ENCODE data around the gene MAPKAP1. TPM values are rescaled to one million over a fixed set of nuclear protein-coding genes. Genes with fewer than 3 reads are reported as not detected.
A peak's percentile ranks its signal among the peaks of the same experiment; 100 is the strongest.
"Not testable (repeated sequence)": the region's sequence is repeated elsewhere in the genome, so short reads cannot be mapped to it uniquely, and the experiment has no call there.

The MAPKAP1 gene
- total and polyA plus RNA-seq, 2 of the 13 experiments (the other 11 are each of a cell fraction or from before 2014, with no cell fraction given), result 45.0 to 64.3 TPM

DNA sequence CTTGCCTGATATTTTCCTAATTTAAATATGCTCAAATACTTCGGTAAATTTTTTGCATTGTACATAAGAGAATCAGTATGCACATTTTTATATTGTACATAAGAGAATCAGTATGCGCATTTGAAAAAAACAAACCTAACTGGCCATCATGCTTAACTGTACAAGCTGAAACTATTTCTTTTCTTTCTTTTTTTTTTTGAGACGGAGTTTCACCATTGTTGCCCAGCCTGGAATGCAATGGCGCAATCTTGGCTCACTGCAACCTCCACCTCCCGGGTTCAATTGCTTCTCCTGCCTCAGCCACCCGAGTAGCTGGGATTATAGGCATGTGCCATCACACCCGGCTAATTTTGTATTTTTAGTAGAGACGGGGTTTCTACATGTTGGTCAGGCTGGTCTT, 11.5 kb downstream of the MAPKAP1 start:
- H3K4me2 ChIP-seq (ENCODE audit: low read depth, low read length); intact Hi-C loops (cut with micrococcal nuclease; ENCODE audit: unreplicated experiment); H3K27me3 ChIP-seq (ENCODE audit: control insufficient read depth in 1 of 2, insufficient read depth in 2 of 2, low read length in 2 of 2); BruUV-seq (replicated peaks); CTCF ChIA-PET (ENCODE audit: low intra/inter-chr PET ratio, low total read pairs); in situ Hi-C loops (cut with HindIII; ENCODE audit: extremely low pct_ligation_motif_present, low pct_unique_long_range_greater_than_20kb); H3K4me3 ChIP-seq (replicated peaks in 1 of 3; ENCODE audit: insufficient read depth in 1 of 3, low read depth in 2 of 3, low read length in 3 of 3); H3K9me3 ChIP-seq (ENCODE audit: low read length); H3K36me3 ChIP-seq (replicated peaks in 1 of 2; ENCODE audit: control insufficient read depth in 1 of 2, insufficient read depth in 2 of 2, low read length in 2 of 2); H2AFZ ChIP-seq (ENCODE audit: low read length); H3K9ac ChIP-seq (ENCODE audit: insufficient read depth, low read depth, low read length); H4K20me1 ChIP-seq (ENCODE audit: insufficient read depth, low read length); FAIRE-seq; ATAC-seq; H3K27ac ChIP-seq (ENCODE audit: extremely low read length, insufficient read depth, low read length); TF ChIP-seq SOX13, SOX6 (IDR thresholded peaks at IDR 0.05): not testable (repeated sequence)
- 71% methylated on average over 8 of the region's 8 CpGs for WGBS (ENCODE audit: low lambda C conversion rate)
- Histone ChIP-seq H3K79me2 (ENCODE audit: insufficient read depth, low read length) (peaks cover 17% of the 10 kb centered on the region), H3K4me1 (ENCODE audit: insufficient read depth, low read length) (peaks cover 20% of the 10 kb centered on the region)
- POLR2A ChIA-PET, result interaction anchor here (3.4 kb wide), 1 partner anchor 11 kb away, joined by 16 read pairs; the partner anchor contains the start of gene MAPKAP1
- peak; percentile 12 for DNase-seq (ENCODE audit: low spot score)
- TF ChIP-seq SOX13 (CRISPR knock-in tag; conservative IDR thresholded peaks at IDR 0.05 in 1 of 2, IDR thresholded peaks at IDR 0.05 in 1 of 2) (peak in 1 of 2 experiments; percentile 58; a peak in 2 of 4 replicates), CEBPB (IDR thresholded peaks at IDR 0.05; ENCODE audit: borderline replicate concordance, low read depth, low read length) (peak; percentile 76), TEAD3 (CRISPR knock-in tag; optimal IDR thresholded peaks at IDR 0.05; ENCODE audit: borderline replicate concordance) (peak; percentile 82), SOX6 (CRISPR knock-in tag; IDR thresholded peaks at IDR 0.05) (peak; percentile 38; the same call in 1 of the 2 replicates), CEBPG (CRISPR knock-in tag; IDR thresholded peaks at IDR 0.05) (peak; percentile 77)
- TF ChIP-seq, protein P1, sequence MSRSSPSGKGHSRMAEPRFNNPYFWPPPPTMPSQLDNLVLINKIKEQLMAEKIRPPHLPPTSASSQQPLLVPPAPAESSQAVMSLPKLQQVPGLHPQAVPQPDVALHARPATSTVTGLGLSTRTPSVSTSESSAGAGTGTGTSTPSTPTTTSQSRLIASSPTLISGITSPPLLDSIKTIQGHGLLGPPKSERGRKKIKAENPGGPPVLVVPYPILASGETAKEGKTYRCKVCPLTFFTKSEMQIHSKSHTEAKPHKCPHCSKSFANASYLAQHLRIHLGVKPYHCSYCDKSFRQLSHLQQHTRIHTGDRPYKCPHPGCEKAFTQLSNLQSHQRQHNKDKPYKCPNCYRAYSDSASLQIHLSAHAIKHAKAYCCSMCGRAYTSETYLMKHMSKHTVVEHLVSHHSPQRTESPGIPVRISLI (CRISPR knock-in tag; IDR thresholded peaks at IDR 0.05; ENCODE audit: borderline replicate concordance), result peak; percentile 18; the same call in 1 of the 2 replicates

- H3K9ac ChIP-seq (ENCODE audit: insufficient read depth, low read depth, low read length), result no peak overlapping the region
- H3K4me3 ChIP-seq (replicated peaks in 1 of 3; ENCODE audit: insufficient read depth in 1 of 3, low read depth in 2 of 3, low read length in 3 of 3), result no peak overlapping the region
- no peak overlapping the region for H2AFZ ChIP-seq (ENCODE audit: low read length)
- BruUV-seq (replicated peaks), result no TSS peak
- no peaks in the 10 kb centered on the region for H3K9me3 ChIP-seq (ENCODE audit: low read length)
- TF ChIP-seq TEAD3 (CRISPR knock-in tag; optimal IDR thresholded peaks at IDR 0.05; ENCODE audit: borderline replicate concordance) (peak; percentile 11), SPEN (CRISPR knock-in tag; IDR thresholded peaks at IDR 0.05; ENCODE audit: low read depth) (no peak)
- FAIRE-seq, result no peak
- peak; percentile 51; the same call in 2 of the 3 replicates for ATAC-seq
- ChIA-PET POLR2A (interaction anchor here (3.4 kb wide), 1 partner anchor 13 kb away, joined by 16 read pairs; the partner anchor contains the start of gene MAPKAP1), CTCF (ENCODE audit: low intra/inter-chr PET ratio, low total read pairs) (no interaction called here)
- no peak overlapping the region for H3K4me2 ChIP-seq (ENCODE audit: low read depth, low read length)
- H3K36me3 ChIP-seq (replicated peaks in 1 of 2; ENCODE audit: control insufficient read depth in 1 of 2, insufficient read depth in 2 of 2, low read length in 2 of 2), result no peaks in the 10 kb centered on the region
- DNase-seq (ENCODE audit: low spot score), result peak; percentile 74
- intact Hi-C loops (cut with micrococcal nuclease; ENCODE audit: unreplicated experiment), result no loop called here
- in situ Hi-C loops (cut with HindIII; ENCODE audit: extremely low pct_ligation_motif_present, low pct_unique_long_range_greater_than_20kb), result no loop called here
- peaks cover 2% of the 10 kb centered on the region; the same call in 1 of the 2 replicates for H4K20me1 ChIP-seq (ENCODE audit: insufficient read depth, low read length)
- peaks cover 12% of the 10 kb centered on the region for H3K79me2 ChIP-seq (ENCODE audit: insufficient read depth, low read length)
- no peaks in the 10 kb centered on the region for H3K27me3 ChIP-seq (ENCODE audit: control insufficient read depth in 1 of 2, insufficient read depth in 2 of 2, low read length in 2 of 2)
- peaks cover 30% of the 10 kb centered on the region for H3K4me1 ChIP-seq (ENCODE audit: insufficient read depth, low read length)
- no peak overlapping the region for H3K27ac ChIP-seq (ENCODE audit: extremely low read length, insufficient read depth, low read length)
- WGBS (ENCODE audit: low lambda C conversion rate), result 64% methylated on average over 3 of the region's 3 CpGs
These were observed 12.5 kb downstream of the MAPKAP1 start for GRCh38 chr9:125694478-125694877.

- in situ Hi-C loops (cut with HindIII; ENCODE audit: extremely low pct_ligation_motif_present, low pct_unique_long_range_greater_than_20kb); ATAC-seq; H3K9me3 ChIP-seq (ENCODE audit: low read length); H3K27ac ChIP-seq (ENCODE audit: extremely low read length, insufficient read depth, low read length); H3K4me3 ChIP-seq (replicated peaks in 1 of 3; ENCODE audit: insufficient read depth in 1 of 3, low read depth in 2 of 3, low read length in 3 of 3); intact Hi-C loops (cut with micrococcal nuclease; ENCODE audit: unreplicated experiment); H3K9ac ChIP-seq (ENCODE audit: insufficient read depth, low read depth, low read length); CTCF ChIA-PET (ENCODE audit: low intra/inter-chr PET ratio, low total read pairs); H3K4me2 ChIP-seq (ENCODE audit: low read depth, low read length); H3K27me3 ChIP-seq (ENCODE audit: control insufficient read depth in 1 of 2, insufficient read depth in 2 of 2, low read length in 2 of 2); BruUV-seq (replicated peaks); H2AFZ ChIP-seq (ENCODE audit: low read length); FAIRE-seq; H4K20me1 ChIP-seq (ENCODE audit: insufficient read depth, low read length); H3K36me3 ChIP-seq (replicated peaks in 1 of 2; ENCODE audit: control insufficient read depth in 1 of 2, insufficient read depth in 2 of 2, low read length in 2 of 2); DNase-seq (ENCODE audit: low spot score): not testable (repeated sequence)
- WGBS (ENCODE audit: low lambda C conversion rate), result 95% methylated on average over 10 of the region's 10 CpGs
- peaks cover 30% of the 10 kb centered on the region for H3K4me1 ChIP-seq (ENCODE audit: insufficient read depth, low read length)
- H3K79me2 ChIP-seq (ENCODE audit: insufficient read depth, low read length), result peaks cover 12% of the 10 kb centered on the region
- POLR2A ChIA-PET, result interaction anchor here (3.4 kb wide), 1 partner anchor 14 kb away, joined by 16 read pairs; the partner anchor contains the start of gene MAPKAP1
These were observed 13.5 kb downstream of the MAPKAP1 start for GRCh38 chr9:125693492-125693891.

All from HepG2 (cell line).